GM18861 (cell line): ENCODE measurements around the gene IGFBP7.

ENCODE experiments used
- ATAC-seq: cut with Tn5 transposase; IDR thresholded peaks from one replicate; pipeline ENCODE4 v1.9.1; 2021; ENCODE audit not compliant: unreplicated experiment

Gene IGFBP7

GRCh38 chr4:57131849-57132742, 21.9 kb upstream of the IGFBP7 start:
- no peak for ATAC-seq

GRCh38 chr4:57129477-57129876, 19.3 kb upstream of the IGFBP7 start:
- ATAC-seq: no peak

- no peak for ATAC-seq
Measured at GRCh38 chr4:57127361-57127760, 17.2 kb upstream of the IGFBP7 start.

GRCh38 chr4:57125996-57126395, 15.8 kb upstream of the IGFBP7 start:
- ATAC-seq: no peak

GRCh38 chr4:57124145-57124544, 14.0 kb upstream of the IGFBP7 start:
- no peak for ATAC-seq

- ATAC-seq: no peak
Measured at GRCh38 chr4:57122959-57123358, 12.8 kb upstream of the IGFBP7 start.

- no peak for ATAC-seq
Measured at GRCh38 chr4:57119054-57119651, 9.0 kb upstream of the IGFBP7 start.

GRCh38 chr4:57117491-57117890, 7.3 kb upstream of the IGFBP7 start:
- no peak for ATAC-seq

- no peak for ATAC-seq
Measured at GRCh38 chr4:57116245-57116644, 6.1 kb upstream of the IGFBP7 start.

- ATAC-seq: no peak
Measured at GRCh38 chr4:57114973-57115372, 4.8 kb upstream of the IGFBP7 start.

GRCh38 chr4:57113870-57114269, 3.7 kb upstream of the IGFBP7 start:
- ATAC-seq: no peak

GRCh38 chr4:57110640-57111511, 691 bp upstream of the IGFBP7 start:
- ATAC-seq: no peak

- no peak for ATAC-seq
Measured at GRCh38 chr4:57109411-57109846, 756 bp downstream of the IGFBP7 start.

GRCh38 chr4:57106181-57106580, 4.0 kb downstream of the IGFBP7 start:
- no peak for ATAC-seq

- ATAC-seq: no peak
Measured at GRCh38 chr4:57104706-57105560, 5.3 kb downstream of the IGFBP7 start.

- no peak for ATAC-seq
Measured at GRCh38 chr4:57103051-57103450, 7.1 kb downstream of the IGFBP7 start.

GRCh38 chr4:57102050-57102624, 8.0 kb downstream of the IGFBP7 start:
- ATAC-seq: no peak

- no peak for ATAC-seq
Measured at GRCh38 chr4:57100979-57101651, 9.1 kb downstream of the IGFBP7 start.

- no peak for ATAC-seq
Measured at GRCh38 chr4:57099363-57099762, 10.8 kb downstream of the IGFBP7 start.

- ATAC-seq: no peak
Measured at GRCh38 chr4:57098941-57099340, 11.2 kb downstream of the IGFBP7 start.
